Measurements from ENCODE around the gene TUBGCP6.
A peak's percentile ranks its signal among the peaks of the same experiment; 100 is the strongest.
"Not testable (repeated sequence)": the region's sequence is repeated elsewhere in the genome, so short reads cannot be mapped to it uniquely, and the experiment has no call there.

TUBGCP6 gene

GRCh38 chr22:50209893-50210292, 34.9 kb downstream of the TUBGCP6 start:
- DNase-seq (ENCODE audit: low spot score), result peak; percentile 82

DNA sequence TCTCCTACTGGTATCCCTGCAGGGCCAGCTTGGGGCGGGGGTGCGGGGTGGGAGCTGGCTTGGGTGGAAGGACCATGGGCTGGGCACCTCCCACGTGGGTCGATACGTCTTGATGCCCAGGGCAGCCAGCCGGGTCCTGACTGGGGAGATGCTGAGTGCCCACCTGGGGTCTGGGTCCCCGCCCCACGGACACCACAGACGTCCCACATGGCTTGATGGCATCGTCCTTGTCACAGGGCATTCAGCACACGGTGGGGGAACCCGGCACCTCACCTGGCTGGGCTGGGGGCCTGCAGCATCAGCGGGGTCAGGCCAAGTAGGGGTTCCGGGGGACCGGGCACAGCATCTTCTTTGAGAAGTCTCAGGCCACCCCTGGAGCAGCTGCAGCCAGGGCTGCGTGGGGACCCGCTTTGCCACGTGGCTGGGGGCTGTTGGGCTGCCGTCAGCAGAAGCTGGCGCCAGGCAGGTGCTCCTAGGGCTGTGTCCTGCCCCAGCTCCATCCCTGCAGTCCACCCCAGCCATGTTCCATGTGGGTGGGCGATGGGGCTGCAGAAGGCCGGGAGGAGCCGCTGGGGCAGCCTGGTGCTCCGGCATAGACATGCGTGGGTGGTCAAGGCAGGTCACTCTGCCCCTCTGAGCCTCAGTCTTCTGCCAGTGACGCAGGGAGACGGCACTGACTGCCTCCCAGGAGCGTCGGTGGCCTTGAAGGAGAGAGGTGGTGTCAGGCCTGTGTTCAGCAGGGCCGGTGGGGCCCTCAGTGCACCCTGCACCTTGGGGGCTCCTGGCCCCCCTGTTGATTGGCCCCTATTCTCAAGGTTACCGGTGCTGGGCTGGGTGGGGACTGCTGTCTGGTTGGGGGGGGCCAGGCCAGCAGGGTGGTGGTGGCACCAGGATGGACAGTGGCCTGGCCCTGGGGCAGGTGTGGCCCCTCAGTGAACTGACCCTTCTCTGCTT, 35.6 kb downstream of the TUBGCP6 start:
- DNase-seq (ENCODE audit: low spot score), result no peak

GRCh38 chr22:50208430-50208938, 36.3 kb downstream of the TUBGCP6 start:
- no peak for DNase-seq (ENCODE audit: low spot score)

DNA sequence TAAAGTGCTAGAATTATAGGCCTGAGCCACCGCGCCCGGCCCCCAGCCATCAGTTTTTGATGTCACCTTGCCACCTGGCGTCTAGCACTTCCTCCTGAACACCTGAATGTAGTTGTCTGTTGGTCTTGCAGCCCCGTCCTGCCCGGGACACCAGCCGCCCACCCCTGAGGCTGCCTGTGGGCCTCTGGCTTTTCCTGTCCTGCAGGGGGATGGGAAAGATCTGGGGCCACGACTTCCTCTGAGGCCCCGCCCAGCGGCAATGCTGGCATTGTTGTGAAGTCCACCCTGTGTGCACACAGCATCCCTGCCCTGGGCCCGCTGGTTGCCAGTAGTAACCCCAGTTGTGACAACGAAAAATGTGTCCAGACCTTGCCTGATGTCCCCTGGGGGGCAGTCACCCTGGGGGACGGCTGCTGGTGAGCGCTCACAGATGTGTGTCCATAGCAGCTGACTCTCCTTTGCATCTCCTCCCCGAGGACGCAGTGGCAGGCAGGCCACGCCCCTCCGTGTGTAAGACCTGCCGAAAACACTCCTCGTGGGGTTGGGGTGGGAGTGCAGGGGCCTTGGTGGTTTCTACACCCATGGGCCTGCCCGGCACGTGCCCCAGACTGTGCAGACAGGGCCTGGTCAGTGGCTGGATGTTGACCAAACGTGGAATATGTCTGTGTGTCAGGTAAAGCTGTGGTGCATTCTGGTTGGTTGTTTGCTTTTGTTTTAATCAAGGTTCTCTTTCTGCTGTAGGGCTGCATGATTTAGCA, 37.3 kb downstream of the TUBGCP6 start:
- DNase-seq (ENCODE audit: low spot score), result no peak

DNA sequence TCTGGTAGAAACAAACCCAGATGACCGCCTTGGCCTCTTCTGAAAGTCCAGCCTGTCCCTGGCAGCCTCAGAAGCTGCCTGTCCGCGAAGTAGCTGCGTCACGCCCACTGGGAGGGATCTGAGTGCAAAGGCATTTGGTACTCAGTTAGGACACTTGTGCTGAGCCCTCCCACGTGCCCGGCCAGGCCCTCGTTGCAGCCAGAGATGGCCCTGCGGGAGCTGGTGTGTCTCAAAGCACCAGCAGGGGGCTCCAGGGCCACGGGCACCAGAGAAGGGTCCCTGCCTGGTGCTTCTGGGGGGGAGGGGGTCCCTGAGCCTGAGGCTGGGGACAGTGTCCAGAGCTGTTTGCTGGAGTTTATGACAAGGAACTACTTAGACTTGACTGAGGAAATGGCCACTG, 38.2 kb downstream of the TUBGCP6 start:
- DNase-seq (ENCODE audit: low spot score), result peak; percentile 87

DNA sequence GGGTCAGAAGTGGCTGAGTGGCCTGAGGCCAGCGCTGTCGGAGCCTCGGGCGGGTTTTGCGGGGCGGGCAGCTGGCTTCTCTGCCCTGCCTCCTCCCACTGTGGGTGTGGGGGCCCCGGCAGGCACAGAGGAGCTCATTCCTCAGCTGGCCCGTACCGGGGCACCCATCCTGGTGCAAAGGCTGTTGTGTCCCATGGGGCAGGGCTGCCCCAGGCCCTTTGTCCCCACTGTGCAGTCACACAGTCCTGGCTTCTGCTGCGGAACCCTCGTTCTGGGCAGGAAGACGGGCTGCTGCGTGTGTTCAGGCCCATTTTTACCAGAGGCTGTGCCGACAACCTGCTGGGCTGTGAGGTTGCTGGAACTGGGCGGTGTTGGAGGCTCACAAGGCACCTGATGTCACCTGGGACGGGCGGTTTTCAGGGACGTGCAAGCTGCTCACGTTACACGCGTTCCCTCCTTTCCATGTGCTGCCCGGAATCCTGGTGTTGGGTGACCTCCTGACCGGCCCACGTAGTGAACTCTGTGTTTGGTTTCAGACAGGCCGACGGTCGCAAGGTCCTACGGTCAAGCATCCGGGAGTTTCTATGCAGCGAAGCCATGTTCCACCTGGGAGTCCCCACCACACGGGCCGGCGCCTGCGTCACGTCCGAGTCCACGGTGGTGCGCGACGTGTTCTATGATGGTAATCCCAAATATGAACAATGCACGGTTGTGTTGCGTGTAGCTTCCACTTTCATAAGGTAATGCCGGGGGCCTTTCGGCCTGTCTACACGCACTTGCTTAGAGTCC, 38.8 kb downstream of the TUBGCP6 start:
- DNase-seq (ENCODE audit: low spot score), result no peak

DNA sequence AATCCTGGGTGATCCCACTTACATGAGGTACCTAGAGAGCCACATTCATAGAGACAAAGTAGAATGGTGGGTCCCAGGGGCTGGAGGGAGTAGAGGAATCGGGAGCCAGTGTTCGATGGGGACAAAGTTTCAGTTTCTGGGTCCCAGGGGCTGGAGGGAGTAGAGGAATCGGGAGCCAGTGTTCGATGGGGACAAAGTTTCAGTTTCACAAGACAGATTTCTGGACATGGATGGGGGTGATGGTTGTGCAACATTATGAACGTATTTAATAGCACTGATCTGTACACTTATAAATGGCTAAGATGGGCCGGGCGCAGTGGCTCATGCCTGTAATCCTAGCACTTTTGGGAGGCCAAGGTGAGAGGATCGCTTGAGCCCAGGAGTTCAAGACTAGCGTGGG, 39.8 kb downstream of the TUBGCP6 start:
- DNase-seq (ENCODE audit: low spot score), result not testable (repeated sequence)

DNA sequence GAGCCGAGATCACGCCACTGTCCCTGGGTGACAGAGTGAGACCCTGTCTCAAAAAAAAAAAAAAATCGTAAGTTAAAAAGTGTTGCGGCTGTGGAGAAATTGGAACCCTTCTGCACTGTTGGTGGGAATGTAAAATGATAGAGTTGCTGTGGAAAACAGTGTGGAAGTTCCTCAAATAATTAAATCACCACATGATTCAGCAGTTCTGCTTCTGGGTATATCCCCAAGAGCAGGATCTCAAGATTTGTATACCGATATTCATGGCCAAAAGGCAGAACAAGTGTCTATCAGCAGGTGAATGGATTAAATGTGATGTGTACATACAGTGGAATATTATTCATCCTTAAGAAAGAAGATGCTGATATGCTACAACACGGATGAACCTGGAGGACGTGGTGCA, 40.3 kb downstream of the TUBGCP6 start:
- DNase-seq (ENCODE audit: low spot score), result no peak

DNA sequence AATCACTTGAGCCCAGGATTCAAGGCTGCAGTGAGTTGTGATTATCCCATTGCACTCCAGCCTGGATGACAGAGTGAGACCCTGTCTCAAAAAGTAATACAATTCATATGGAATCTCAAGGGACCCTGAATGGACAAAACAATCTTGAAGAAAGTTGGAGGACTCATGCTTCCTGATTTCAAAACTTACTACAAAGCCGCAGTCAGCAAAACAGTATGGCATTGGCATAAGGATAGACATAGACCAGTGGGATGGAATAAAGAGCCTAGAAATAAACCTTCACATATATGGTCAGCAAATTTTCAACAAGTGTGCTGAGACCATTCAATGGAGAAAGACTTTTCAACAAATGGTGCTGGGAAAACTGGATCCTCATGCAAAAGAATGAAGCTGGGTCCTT, 41.5 kb downstream of the TUBGCP6 start:
- no peak for DNase-seq (ENCODE audit: low spot score)

GRCh38 chr22:50202130-50202666, 42.6 kb downstream of the TUBGCP6 start:
- no peak for DNase-seq (ENCODE audit: low spot score)

DNA sequence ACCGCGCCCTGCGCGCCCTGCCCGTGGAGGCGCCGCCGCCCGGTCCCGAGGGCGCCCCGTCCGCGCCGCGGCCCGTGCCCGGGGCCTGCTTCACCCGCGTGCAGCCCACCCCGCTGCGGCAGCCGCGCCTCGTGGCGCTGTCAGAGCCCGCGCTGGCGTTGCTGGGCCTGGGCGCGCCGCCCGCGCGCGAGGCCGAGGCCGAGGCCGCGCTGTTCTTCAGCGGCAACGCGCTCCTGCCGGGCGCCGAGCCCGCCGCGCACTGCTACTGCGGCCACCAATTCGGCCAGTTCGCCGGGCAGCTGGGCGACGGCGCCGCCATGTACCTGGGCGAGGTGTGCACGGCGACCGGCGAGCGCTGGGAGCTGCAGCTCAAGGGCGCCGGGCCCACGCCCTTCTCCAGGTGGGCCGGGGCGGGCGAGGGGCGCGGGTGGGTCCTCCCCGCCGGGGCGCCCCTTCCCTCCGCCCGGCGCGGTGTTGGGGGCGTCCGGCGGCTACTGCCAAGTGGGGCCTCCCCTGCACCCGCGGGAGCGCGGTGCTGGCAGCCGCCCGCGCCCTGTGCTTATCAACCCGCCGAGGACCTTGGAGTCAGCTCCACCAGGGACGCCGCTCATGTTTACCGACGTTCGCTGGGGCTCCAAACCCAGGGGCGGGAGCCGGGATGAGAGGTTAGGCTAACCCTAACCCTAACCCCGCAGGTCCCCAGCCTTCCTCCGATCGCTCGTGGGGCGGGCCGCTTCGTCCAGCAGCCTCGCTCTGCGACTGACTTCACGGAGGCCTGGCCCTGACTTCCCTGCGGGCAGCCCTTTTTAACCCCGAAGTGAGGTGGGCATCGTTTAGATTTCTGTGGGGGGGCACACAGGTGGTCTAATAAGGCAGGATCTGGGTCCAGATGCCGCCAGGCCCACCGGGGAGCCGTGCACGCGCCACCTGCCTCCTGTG, 43.4 kb downstream of the TUBGCP6 start:
- peak; percentile 72 for DNase-seq (ENCODE audit: low spot score)

GRCh38 chr22:50200461-50201190, 44.2 kb downstream of the TUBGCP6 start, which contains the start of gene SELENOO:
SELENOO (plus strand) TSS chr22:50201011; CDS start chr22:50201037, 26 bp downstream.
- DNase-seq (ENCODE audit: low spot score), result peak; percentile 99

DNA sequence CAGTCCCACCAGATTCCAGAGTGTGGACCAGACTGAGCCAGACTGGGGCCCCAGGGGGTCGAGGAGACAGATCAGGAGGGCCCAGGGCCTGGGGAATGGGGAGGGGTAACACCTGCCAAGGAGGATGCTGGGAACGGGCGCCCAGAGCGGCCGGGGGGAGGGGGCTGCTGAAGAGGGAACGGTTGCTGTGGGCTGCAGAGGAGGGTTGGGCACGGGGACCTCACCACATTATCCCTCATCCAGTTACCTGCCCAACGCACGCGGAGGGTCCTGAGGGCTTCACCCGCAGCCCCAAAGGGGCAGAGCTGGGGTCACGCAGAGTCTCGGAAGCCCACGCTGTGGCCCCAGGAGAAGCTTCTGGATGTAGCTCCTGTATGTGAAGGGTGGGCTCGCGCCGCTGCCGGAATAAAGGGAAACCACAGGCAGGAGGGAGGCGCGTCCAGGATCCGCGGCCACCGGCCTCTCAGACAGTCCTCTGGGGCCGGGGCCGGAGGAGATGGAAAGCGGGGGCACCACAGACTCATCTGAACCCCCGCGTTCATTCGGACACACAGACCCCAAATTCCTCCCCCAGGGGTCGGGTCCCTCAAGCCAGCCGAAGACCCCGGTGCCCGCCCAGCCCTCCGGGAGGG, 44.9 kb downstream of the TUBGCP6 start:
- DNase-seq (ENCODE audit: low spot score), result peak; percentile 76

- DNase-seq (ENCODE audit: low spot score), result no peak
Observed at GRCh38 chr22:50199251-50199721, 45.5 kb downstream of the TUBGCP6 start.

DNA sequence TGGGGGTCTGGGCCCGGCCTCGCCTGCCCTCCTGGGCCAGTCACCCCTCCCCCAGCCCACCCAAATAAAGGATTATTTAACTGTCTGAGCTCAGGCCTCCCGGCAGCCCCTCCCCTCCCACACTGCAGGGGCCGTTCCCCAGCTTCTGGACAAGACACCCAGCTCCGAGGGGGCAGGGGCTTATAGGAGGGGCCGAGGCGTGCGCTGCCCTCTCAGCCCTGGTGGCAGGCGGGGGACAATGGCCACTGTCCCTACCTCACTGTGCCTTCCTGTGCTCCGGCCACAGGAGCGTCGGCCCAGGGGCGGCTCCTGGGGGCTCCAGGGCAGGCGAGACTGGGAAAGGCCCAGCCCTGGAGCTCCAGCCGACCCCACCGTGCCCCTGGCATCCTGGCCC, 46.2 kb downstream of the TUBGCP6 start:
- no peak for DNase-seq (ENCODE audit: low spot score)

GRCh38 chr22:50197856-50198623, 46.8 kb downstream of the TUBGCP6 start:
- no peak for DNase-seq (ENCODE audit: low spot score)

DNA sequence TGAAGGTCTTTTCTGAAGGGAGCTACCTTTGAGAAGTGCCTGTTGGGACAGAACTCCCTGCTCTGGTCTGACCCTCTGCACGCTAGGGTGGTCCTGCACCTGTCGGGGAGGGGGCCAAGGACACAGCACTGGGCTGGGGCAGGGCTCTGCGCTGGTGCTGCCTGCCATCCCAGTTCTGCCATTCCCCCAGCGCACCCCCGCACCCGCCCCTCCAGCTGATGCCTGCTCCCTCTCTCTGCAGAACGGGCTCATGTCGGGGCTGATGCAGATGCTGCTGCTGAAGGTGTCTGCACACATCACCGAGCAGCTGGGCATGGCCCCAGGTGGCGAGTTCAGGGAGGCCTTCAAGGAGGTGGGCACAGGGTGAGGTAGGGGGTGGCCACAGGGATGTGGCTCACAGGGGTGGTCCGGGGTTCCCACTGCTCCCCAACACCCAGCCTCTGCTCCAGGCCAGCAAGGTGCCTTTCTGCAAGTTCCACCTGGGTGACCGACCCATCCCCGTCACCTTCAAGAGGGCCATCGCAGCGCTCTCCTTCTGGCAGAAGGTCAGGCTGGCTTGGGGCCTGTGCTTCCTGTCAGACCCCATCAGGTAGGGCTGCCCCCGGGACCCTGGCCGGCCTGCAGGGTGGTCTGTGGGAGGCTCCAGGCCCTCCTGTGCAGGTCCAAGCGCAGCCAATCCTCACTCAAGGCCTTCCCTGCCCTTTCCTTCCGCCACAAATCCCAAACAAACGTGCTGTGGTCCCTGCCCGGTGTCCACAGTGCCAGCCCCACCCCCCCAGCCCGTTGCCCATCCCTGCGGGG, 47.6 kb downstream of the TUBGCP6 start:
- no peak for DNase-seq (ENCODE audit: low spot score)

DNA sequence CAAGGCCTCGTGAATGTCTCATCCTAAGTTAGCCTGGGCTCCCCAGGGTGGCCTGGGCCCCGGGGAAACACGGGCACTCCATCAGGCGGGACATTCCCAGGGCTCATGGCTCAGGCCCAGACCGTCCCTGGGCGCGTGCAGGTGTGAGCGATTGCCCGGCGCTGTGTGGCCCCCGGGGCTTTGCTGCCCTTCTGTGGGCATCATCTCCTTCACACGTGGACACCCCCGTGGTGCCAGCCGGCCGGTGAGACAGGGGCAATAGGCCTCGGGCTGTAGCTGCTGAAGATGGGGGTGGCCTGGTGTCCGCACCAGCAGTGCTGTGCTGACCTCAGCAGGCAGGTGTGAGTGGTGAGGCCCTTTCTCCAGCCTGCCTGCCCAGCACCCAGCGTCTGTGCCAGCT, 48.6 kb downstream of the TUBGCP6 start:
- no peak for DNase-seq (ENCODE audit: low spot score)
